Measurements from ENCODE around the gene SAV1.
"Not testable (repeated sequence)": the region's sequence is repeated elsewhere in the genome, so short reads cannot be mapped to it uniquely, and the experiment has no call there.

The SAV1 gene

DNA sequence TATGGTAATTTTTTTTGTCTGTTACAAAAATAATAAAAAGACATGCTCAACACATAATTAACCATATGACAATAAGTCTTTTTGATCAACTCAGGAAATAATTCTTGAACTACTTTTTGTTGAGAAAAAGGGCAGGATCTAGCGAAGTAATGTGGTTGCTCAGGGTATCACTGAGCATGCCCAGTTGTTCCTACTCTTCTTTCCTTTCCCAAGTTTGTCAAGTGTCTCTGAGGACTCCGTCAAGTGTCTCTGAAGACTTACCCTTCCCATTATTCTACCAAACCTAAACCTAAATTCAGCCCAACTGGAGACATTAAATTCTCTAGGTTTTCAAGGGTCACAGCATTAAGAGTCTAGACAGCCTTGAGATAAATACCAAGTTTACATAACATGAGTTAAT, 3.5 kb downstream of the SAV1 start:
- not testable (repeated sequence) for DNase-seq

DNA sequence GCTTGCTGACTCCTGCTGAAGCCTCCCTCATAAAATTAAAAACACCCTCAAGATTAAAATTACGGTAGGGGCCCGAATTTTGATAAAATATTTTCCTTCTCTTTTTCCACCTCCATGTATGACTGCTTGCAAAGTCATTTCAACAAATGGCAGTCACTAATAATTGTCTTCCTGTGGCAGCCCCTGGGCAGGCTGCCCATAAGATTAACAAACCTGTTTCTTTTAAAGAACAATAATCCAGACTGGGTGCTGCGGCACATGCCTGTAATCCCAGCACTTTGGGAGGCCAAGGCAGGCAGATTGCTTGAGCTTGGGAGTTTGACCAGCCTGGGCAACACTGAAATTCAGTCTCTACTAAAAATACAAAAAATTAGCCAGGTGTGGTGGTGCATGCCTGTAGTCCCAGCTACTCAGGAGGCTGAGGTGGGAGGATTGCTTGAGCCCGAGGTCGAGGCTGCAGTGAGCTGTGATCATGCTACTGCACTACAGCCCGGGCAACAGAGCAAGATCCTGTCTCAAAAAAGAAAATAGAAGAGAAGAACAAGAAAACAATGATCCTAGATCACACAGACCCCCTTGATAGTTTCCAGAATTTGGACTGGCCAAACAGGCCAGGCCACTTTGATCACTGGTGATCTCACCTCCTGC, 8.7 kb downstream of the SAV1 start:
- DNase-seq: no peak

DNA sequence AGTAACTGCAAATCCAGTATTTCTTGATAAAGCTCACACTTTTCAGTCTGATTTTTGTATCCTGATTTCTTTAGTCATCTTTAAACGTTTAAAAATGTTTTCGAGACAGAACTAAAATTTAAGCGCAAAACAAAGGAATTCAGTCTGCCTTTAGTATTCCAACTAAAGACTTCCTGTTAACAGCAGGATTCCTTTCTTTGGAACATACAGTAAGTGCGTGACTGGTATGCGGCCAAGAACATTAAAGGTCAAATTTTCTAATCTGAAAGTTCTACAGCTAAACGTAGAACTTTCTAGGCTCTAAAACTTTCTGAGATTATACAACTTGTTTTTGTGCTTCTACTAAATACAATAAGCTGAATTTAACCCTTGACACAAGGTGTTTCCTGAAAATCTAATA, 9.9 kb downstream of the SAV1 start:
- no peak for DNase-seq

DNA sequence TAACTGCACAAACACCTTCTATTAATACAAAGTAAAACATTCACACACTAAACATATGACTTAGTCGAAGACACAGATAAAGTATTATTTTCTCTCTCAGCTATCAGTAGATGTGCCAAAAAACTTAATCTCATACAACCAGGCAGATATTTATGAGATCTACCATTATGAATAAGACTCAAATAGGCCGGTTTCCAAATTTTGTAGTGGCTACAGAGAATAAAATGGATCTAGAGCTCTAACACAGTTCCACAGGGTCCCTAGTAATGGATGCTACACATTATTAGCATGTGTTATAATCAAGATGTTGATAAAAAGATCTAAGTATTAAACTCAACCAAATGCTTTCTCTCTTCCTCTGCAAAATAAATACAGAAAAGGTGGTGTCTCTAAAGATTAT, 10.4 kb downstream of the SAV1 start:
- DNase-seq: no peak

DNA sequence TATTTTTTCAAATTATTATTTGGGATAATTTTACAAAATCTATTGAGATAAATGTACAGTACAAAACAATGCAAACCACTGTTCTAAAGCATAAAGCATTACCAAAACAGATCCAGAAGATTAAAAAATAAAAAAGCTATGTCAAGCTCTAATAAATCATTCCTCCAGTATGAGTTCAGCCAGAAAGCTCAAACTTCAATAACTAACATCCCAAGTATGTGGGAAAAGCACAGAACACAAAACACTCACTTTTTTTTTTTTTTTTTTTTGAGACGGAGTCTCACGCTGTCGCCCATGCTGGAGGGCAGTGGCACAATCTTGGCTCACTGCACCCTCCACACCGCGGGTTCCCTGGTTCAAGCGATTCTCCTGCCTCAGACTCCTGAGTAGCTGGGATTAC, 11.3 kb downstream of the SAV1 start:
- DNase-seq: no peak

DNA sequence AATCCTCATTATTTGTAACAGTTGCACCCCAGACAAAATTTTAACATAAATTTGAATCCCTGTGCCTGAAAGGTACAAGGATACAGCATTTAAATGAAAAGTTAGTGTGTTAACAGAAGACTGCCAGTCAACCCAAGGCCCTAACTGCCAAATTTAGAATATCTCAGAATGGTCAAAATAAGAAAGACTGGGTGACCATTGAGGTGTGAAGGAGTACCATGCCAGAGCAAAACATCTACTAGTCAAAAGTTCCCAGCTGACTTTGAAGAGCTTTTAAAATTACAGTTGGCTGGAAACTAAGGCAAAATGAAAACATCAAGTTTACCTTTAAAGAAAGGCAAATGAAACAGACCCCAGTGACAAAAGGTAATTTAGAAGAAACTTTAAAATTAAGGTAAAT, 18.4 kb downstream of the SAV1 start:
- DNase-seq: no peak

DNA sequence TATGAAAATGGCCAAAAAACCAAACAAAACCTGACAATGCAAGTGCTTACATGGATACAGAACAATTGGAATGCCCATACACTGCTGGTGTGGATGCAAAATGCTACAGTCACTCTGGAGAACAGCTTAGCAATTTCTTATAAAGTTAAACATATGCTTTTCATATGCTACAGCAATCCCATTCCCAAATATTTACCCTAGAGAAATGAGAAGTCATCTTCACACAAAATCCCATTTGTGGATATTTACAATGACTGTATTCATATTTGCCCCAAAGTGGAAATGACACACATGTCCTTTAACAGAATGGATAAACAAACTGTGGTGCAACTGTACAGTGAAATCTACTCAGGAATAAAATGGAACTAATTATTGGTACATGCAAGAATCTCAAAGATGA, 20.4 kb downstream of the SAV1 start:
- DNase-seq: no peak

DNA sequence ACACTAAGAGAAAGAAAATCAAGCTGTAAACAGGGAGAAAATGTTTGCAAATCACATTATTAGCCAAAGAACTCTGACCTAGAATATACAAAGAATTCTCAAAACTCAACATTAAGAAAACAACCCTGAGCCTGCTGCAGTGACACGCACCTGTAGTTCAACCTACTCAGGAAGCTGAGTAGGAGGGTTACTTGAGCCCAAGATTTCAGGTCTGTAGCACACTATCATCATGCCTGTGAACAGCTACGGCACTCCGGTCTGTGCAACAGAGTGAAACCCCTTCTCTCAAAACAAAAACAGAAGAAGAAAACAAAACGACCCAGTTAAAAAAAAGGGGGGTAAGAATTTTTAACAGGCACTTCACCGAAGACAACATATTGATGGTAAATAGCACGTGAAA, 20.8 kb downstream of the SAV1 start:
- no peak for DNase-seq

DNA sequence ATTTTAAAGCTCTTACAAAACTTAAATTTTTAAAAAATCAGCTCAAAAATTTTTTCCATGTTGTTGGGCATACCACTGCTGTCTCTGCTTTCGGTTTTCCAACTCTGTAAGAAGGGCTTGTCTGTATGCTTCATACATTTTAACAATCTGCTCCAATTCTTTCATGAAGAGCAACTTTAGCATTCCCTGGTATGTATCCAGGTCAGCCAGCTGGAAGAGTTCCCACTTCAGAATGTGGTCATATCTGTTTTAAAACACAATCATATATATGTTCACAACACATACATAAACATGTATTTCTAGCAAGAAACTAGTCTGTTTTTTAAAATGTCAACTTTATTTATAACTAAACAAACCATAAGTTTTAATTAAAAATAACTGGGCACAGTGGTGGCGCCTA, 33.0 kb downstream of the SAV1 start:
- no peak for DNase-seq

DNA sequence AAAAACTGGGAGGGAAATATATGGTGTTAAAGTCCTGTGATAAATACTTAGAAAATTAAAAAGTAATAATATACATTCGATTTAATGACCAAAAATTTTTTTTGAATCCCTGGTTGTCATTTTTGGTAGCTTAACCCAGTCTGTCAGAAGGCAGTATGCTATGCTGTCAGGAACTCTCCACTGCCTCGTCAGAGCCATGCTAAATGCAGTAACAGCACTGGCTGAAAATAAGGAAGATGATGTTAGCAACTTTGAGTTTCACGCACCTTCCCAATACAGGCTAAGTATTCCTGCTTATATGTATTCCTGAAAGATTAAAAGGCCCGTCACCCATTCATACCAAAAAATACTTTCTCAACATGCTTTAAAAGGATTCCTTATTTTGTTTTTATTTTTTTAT, 34.2 kb downstream of the SAV1 start:
- DNase-seq: no peak

DNA sequence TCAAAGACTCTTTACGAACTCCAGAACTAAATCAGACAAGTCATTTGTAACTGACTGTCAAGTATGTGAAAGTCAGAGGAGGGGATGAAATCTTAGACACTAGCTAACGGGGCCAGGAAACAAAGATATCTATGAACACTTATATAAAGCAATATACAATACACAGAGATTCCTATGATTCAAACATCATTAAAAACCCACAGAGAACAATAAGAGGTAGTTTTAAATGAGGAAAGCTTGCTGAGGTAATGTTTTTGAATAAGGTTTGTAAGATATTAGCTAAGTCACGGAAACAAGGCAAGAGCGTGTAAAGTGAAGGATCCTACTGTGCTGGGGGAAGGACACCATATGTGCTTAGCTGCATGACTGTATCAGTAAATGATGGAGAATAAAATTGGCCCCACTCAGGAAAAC, 36.7 kb downstream of the SAV1 start:
- DNase-seq: no peak

DNA sequence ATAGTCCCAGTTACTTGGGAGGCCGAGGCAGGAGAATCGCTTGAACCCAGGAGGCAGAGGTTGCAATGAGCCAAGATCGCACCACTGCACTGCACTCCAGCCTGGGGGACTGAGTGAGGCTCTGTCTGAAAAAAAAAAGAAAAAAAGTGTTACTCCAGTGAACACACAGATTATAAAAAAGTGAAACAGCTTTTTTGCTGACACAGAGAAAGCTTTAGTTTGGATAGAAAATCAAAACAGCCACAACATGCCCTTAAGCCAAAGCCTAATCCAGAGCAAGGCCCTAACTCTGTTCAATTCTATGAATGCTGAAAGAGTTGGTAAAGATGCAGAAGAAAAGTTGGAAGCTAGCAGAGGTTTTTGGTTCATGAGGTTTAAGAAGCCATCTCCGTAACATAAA, 43.2 kb downstream of the SAV1 start:
- DNase-seq: not testable (repeated sequence)

DNA sequence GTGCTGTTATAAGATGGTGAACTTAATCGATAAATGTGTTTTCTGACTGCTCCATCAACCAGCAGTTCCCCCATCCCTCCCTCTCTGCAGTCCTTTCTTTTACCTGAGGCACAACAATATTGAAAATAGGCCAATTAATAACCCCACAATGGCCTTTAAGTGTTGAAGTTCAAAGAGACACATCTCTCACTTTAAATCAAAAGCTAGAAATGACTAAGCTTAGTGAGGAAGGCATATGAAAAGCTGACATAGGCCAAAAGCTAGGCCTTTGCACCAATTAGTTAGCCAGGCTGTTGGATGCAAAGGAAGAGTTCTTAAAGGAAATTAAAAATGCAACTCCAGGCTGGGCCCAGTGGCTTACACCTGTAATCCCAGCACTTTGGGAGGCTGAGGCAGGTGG, 43.7 kb downstream of the SAV1 start:
- no peak for DNase-seq

DNA sequence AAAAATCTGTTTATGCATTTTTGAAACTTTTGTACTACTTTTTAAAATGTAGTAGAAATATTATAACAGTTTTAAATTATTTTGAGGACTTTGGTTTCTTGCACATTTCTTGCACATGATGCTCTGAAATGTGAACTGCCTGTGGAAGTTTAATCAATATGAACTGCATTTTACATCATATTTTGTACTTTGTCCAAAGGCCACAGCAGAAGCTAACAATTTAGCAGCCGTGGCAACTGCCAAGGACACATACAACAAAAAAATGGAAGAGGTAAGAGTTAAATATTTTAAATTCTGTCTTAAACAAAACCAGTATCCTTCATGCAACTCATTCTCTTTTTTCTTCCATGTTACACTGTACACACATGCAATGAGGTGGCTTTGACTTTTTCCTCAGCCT, 45.1 kb downstream of the SAV1 start:
- DNase-seq: no peak

DNA sequence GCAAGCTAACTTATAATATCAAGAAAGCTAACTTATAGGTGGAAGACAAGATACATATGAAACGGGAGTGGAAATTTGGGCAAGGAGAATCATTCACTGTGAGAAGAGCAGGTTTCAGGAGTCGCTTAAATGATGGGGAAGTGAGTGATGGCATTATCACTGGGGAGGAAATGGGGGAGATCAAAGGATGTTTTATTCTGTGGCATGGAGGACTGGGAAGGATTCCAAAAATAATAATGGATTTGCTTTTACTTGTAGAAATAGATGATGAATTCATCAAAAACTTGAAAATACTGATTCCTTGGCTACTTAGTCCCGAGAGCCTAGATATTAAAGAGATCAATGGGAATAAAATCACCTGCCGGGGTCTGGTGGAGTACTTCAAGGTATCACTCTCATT, 47.8 kb downstream of the SAV1 start:
- no peak for DNase-seq

DNA sequence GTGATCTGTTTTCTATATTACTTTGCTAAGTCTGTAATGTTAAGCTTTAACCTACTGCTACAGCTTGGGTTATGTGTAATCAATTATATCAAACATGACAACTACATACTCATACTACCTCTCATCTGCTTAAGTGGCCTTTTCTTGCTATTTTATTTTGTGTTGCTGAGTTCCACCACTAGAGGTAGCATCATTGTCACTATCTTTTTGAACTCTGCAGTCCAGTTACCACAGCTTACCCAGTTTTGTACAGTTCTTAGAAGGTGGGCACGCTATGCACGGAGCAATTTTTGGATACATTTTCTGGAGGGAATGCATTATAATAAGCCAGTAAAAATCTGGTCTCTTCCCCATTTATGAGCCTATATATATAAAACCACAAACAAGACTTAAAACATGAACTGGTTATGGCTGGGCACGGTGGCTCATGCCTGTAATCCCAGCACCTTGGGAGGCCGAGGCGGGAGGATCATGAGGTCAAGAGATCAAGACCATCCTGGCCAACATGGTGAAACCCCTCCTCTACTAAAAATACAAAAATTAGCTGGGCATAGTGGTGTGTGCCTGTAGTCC, 48.5 kb downstream of the SAV1 start:
- peak; percentile 16 for DNase-seq

DNA sequence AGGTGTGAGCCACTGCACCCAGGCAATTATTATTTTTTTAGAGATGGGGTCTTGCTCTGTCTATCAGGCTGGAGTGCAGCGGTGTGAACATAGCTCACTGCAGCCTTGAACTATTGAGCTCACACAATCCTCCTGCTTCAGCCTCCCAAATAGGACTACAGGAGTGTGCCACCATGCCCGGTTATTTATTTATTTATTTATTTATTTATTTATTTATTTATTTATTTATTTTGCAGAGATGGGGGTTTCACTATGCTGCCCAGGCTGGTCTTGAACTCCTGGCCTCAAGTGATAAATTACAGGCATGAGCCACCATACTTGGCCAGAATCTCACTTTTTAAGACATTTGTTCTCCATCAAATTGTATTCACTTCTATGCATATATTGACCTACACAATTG, 51.8 kb downstream of the SAV1 start:
- no peak for DNase-seq

DNA sequence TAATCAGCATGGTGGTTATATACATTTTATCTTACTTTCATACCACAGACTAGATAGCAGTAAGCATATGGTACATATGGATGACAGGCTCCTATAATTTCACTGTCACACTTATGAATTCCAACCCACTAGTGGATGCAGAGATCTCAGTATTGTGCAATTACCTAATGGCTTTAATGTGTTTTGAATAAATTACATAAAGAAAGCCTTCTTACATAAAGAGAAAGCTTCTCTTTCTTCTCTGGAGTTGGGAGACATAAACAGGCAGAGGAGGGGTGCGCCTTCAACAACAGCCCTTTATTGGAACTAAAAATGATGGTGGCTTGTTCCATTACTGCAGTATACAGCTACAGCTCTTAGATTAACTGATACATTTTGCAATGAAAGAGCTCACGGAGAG, 52.6 kb downstream of the SAV1 start:
- DNase-seq: no peak

DNA sequence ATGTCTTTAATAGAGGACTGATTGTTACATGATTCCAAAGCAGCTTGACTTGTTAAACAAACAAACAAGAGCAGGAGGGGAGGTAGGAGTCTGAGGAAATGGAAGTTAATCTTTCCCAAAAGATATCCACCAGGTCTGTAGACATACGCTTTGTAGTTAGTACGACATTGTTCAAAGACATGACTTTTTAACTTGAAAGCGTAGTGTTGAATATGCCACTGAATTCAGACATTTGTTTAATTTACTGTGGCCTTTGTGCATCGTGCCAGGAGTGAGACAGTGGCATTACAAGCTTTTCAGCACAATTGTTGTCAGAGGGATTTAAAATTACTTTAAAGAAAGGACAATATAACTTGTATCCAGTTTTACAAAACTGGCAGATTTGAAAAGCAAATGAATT, 53.0 kb downstream of the SAV1 start:
- no peak for DNase-seq

DNA sequence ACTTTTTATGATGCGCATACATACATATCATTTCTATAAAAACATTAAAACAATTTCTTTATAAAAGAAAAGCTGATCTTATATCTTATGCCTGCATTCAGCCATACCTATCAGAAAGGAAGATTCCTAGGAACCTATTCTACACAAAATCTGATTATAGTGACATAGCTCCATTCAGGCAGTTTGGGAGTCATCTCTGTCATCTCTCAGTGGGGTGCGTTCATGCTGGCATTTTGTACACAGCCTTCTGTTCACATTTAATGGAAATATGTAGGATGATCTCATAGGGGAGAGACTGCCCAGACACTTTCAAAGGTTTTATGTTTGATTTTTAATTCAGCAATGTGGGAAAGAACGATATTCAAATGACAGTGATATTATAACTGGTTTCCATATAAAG, 55.3 kb downstream of the SAV1 start:
- no peak for DNase-seq

DNA sequence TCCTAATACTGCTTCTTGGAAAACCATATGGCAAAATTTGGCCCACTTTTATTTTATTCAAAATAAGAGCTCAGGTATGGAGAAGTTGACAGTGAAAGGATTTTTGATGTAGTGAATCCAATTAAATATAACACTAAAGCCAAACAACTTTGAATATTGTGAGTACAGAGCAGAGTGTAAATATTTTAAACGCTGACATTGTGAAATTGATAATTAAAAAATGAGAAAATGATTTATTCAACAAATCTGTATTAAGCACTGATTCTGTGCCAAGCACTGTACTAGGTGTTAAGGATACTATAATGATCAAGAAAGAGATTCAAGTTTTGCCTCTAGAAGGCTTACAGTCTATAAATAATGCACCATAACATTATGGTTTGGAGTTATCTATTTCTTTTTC, 57.6 kb downstream of the SAV1 start:
- no peak for DNase-seq

DNA sequence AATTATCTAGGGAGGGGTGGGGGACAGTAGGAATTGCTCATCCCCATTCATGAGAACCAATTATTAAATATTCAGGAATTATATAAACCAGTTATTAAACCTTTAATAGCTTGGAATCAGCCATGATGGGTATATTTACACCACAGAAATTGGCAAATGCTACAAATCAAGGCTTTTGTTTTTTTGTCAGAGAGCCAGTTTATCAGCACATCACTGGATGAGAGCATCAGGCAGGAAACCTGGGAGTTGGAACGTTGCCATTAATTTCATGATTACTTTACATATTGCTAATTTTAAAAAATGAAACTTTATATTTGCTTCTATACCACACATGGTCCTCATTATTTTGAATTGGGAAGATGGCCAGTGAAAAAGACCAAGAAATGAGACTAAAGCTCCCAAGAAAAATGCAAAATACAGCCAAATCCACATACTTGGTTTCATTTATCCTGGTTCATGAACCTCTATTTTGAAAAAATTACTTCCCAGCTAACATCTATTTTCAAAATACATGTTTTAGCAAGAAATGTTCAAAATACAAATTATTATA, 59.7 kb downstream of the SAV1 start:
- no peak for DNase-seq

DNA sequence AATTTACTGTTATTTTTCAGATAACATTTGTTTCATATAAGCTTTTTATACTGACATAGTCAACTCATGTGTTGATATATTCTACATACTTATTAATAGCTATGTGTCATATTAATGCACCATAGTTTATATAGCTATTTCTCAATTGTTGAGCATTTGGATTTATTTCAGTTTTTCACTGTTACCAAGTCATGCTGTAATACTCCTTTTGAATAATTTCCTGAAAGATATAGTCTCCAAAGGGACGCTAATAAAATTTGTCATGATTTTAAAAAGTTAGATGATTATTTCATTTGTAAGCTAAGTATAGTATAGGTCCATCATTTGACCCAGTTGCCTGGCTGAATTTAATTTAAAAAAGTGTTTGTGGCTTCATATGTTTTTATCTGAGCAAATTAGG, 60.3 kb downstream of the SAV1 start:
- no peak for DNase-seq

DNA sequence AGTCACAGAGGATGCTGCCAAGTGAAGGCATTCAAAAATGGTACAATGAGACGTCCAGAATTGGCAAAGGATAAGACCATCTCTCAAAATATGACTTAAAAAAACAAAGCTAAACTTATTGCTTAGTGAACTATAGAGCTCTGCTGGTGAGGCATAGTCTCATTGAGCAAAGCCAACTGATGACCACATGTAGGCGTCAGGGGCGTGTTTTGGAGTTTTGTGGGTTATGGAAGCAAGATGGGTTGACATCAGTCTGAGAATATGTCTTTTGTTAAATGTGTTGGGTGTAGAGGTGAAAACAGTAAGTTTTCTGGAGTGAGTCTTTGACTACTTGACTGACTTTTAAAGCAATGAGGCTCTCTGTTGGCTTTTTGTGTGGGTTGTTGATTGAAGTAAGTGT, 60.9 kb downstream of the SAV1 start:
- no peak for DNase-seq

DNA sequence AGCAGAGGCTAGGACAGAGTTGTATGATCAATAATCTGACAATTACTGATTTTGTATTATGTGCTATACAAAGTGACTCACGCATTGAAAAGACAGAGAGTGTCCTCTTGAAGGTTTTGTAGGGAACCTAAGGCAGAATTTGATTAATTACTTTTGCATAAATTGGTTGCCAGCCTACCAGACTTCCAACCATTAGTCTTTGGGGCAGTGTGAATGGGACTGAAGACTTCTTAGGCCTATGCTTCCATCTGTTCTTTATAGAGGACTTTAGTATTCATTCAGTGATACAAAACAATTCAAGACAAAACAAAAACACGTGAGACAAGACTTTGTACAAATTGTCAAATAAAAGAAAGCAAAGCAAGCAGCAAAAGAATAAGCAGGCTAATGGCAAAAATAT, 61.6 kb downstream of the SAV1 start:
- DNase-seq: no peak
